Ovary (tissue), 3 donors: ENCODE measurements around the gene SLC12A5.

Source experiments
- EP300 ChIP-seq: sonication (generic); formaldehyde crosslinking; IDR thresholded peaks from one replicate; pipeline ENCODE4 v1.6.1; 2017; ENCODE audit warnings: antibody characterized with exemption
- POLR2A ChIP-seq: fragments of 450-650 bp; IDR thresholded peaks from one replicate; pipeline ENCODE4 v1.6.1; 2017; ENCODE audit warnings: antibody characterized with exemption, mild to moderate bottlenecking, moderate library complexity
- TF ChIP-seq, protein P1 (sequence below), 3 donors: fragments of 450-650 bp in 2 of 3; fragments of 200-600 bp in 1 of 3; IDR thresholded peaks; one replicate each; pipeline versions ENCODE4 v1.5.1 to v1.8.0; 2016 to 2022; ENCODE audit warnings: antibody characterized with exemption in 3 of 3, mild to moderate bottlenecking in 1 of 3
- donor health status: DM: no; HTN: no; CAD: no.

GRCh38 chr20:46085179-46085851 is 56.3 kb downstream of the SLC12A5 start:
- TF ChIP-seq POLR2A (no peak), EP300 (no peak)
- TF ChIP-seq, protein P1, sequence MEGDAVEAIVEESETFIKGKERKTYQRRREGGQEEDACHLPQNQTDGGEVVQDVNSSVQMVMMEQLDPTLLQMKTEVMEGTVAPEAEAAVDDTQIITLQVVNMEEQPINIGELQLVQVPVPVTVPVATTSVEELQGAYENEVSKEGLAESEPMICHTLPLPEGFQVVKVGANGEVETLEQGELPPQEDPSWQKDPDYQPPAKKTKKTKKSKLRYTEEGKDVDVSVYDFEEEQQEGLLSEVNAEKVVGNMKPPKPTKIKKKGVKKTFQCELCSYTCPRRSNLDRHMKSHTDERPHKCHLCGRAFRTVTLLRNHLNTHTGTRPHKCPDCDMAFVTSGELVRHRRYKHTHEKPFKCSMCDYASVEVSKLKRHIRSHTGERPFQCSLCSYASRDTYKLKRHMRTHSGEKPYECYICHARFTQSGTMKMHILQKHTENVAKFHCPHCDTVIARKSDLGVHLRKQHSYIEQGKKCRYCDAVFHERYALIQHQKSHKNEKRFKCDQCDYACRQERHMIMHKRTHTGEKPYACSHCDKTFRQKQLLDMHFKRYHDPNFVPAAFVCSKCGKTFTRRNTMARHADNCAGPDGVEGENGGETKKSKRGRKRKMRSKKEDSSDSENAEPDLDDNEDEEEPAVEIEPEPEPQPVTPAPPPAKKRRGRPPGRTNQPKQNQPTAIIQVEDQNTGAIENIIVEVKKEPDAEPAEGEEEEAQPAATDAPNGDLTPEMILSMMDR (IDR thresholded peaks at IDR 0.05): no peak
